ENCODE results near the gene FAM162B.
"Not testable (repeated sequence)": the region's sequence is repeated elsewhere in the genome, so short reads cannot be mapped to it uniquely, and the experiment has no call there.

The FAM162B gene

GRCh38 chr6:116764961-116765841 lies at the start of gene FAM162B:
Gene FAM162B, minus strand, starts transcription at chr6:116765719. Its CDS starts 143 bp downstream, at chr6:116765576.
- DNase-seq, result no peak

GRCh38 chr6:116812051-116812650 lies 46.6 kb upstream of the FAM162B start:
- DNase-seq, result no peak

GRCh38 chr6:116801971-116802370 lies 36.5 kb upstream of the FAM162B start:
- no peak for DNase-seq

- no peak for DNase-seq
Observed at GRCh38 chr6:116799945-116800344, 34.4 kb upstream of the FAM162B start.

GRCh38 chr6:116797585-116797984 lies 32.1 kb upstream of the FAM162B start:
- no peak for DNase-seq

- DNase-seq, result no peak
Observed at GRCh38 chr6:116793224-116793623, 27.7 kb upstream of the FAM162B start.

GRCh38 chr6:116783852-116784251 lies 18.3 kb upstream of the FAM162B start:
- DNase-seq, result no peak

- peak; percentile 47 for DNase-seq
Observed at GRCh38 chr6:116779573-116780164, 14.2 kb upstream of the FAM162B start.

- DNase-seq, result no peak
Observed at GRCh38 chr6:116773886-116774285, 8.4 kb upstream of the FAM162B start.

- no peak for DNase-seq
Observed at GRCh38 chr6:116772450-116772849, 6.9 kb upstream of the FAM162B start.

- DNase-seq, result no peak
Observed at GRCh38 chr6:116767715-116768114, 2.2 kb upstream of the FAM162B start.

GRCh38 chr6:116766506-116767176 lies 1.1 kb upstream of the FAM162B start:
- DNase-seq, result no peak

GRCh38 chr6:116764629-116764960 lies 924 bp downstream of the FAM162B start:
- no peak for DNase-seq

- DNase-seq, result no peak
Observed at GRCh38 chr6:116763906-116764628, 1.5 kb downstream of the FAM162B start.

- no peak for DNase-seq
Observed at GRCh38 chr6:116763048-116763447, 2.5 kb downstream of the FAM162B start.

GRCh38 chr6:116762235-116762634 lies 3.3 kb downstream of the FAM162B start:
- DNase-seq, result no peak

GRCh38 chr6:116761779-116762178 lies 3.7 kb downstream of the FAM162B start:
- DNase-seq, result no peak

GRCh38 chr6:116745176-116745575 lies 20.3 kb downstream of the FAM162B start:
- no peak for DNase-seq

GRCh38 chr6:116741571-116741970 lies 23.9 kb downstream of the FAM162B start:
- DNase-seq, result no peak

GRCh38 chr6:116740486-116740885 lies 25.0 kb downstream of the FAM162B start:
- DNase-seq, result not testable (repeated sequence)

- no peak for DNase-seq
Observed at GRCh38 chr6:116737004-116737403, 28.5 kb downstream of the FAM162B start.

- DNase-seq, result no peak
Observed at GRCh38 chr6:116730513-116730912, 35.0 kb downstream of the FAM162B start.

- DNase-seq, result no peak
Observed at GRCh38 chr6:116726947-116727346, 38.6 kb downstream of the FAM162B start.

Measured in DMS 273 treated with DMSO at 0.1 percent for 48 hours (cell line).